Stimulated activated CD8-positive, alpha-beta memory T cell treated with anti-CD3 and anti-CD28 coated beads, Interleukin-15, amount 100 ng/mL, for 4 hours (primary cell): ENCODE data around the gene CCDC157.
A peak's percentile ranks its signal among the peaks of the same experiment; 100 is the strongest.
"Not testable (repeated sequence)": the region's sequence is repeated elsewhere in the genome, so short reads cannot be mapped to it uniquely, and the experiment has no call there.

Experiments
- DNase-seq, 2 donors: peaks; one replicate each; pipeline ENCODE4 v3.0.0-alpha.2; 2020; ENCODE audit warnings: low read depth in 2 of 2

Gene CCDC157

DNA sequence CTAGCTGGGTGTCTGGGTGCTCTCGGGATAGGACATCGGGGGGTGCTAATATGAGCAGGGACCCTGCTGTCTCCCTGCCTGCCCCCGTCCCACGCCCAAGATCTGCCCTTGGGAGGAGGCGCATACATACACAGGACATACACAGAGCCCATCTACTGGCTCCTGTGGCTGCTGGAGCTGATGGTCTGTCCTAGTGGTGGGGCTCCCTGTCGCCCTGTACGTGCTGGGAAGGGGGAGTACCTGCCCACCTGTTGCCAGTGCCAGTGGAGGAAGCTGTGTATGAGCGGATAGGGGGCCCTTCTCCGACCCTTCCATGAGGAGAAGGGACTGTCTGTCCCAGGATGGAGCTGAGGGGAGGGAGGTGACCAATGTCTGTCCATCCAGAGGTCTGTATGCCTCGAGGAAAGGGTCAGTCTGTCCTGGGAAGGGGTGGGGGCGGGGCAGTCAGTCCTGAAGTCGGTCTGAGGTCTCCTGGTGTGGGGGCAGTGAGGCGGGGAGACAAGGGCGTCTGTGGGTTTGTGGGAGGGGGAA is 31.0 kb upstream of the CCDC157 start:
- DNase-seq, result no peak

DNA sequence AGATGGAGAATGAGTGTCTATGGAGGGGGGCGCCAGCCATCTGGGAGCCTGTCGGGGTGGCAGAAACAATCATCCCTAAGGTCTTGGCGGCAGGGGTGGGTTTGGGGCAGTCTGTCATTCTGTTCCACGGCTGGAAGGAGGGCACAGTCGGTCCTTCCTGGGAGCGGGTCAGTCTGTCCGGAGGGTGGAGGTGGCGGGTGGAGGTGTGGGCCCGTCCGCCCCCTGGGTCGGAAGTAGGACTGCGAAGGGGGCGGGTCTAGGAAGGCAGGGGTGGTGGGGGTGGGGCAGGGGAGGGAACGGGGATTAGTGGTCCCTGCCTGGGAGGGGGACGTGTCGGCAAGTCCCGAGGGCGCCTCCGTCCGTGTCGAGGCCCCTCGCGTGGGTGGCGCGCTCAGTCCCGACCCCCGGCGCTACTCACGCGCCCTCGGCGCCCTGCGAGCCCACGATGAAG is 30.5 kb upstream of the CCDC157 start:
- no peak for DNase-seq

GRCh38 chr22:30326706-30327362 is 30.0 kb upstream of the CCDC157 start, which contains the start of gene TBC1D10A:
Gene TBC1D10A, minus strand, starts transcription at chr22:30326941. Its CDS starts 60 bp downstream, at chr22:30326881.
- peak; percentile 83 to 90 for DNase-seq

DNA sequence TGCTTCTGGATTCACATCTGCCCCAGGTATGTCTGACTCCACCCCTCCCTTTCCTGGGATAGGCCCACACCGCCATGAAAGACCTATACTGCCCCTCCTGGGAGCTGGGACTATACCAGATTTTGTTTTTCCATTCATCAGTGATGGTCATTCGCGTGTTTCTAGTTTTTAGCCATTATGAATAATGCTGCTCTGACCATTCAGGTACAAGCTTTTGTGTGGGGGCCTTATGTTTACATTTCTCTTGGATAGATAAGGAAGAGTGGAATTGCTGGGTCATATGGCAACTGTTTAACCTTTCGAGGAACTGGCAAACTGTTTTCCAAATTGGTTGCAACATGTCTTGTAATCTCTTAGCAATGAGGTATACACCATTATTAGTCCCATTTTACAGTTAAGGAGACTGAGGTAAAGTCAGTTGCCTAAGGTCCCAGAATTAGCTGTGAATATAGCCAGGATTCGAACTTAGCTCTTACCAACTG is 28.9 kb upstream of the CCDC157 start:
- DNase-seq, result no peak

DNA sequence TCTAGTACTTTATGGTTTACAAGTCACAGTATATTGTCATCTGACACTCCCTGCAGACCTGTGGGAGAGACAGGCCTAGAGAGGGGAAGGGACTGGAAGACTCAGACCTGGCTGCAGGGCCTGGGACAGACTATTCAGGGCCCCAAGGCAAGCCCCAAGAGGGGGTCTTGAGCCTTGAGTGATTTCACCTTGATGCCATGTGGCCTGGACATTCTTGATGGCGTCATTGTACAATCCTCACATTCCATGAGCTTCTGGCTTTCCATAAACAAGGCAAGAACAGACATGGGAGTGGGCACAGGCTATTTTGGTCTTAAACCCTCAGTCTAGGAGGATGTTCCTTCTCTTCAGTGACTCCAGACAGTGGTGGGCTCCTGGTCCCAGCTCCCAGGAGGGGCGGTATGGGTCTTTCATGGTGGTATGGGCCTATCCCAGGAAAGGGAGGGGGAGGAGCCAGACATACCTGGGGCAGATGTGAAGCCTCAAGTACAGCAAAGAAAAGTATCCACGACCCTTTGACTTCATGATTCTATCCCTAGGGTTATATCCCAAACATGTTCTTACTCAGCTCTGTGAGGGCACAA is 28.2 kb upstream of the CCDC157 start:
- DNase-seq, result no peak

GRCh38 chr22:30332551-30332950 is 24.3 kb upstream of the CCDC157 start:
- no peak for DNase-seq

- no peak for DNase-seq
Measured at GRCh38 chr22:30332994-30333706, 23.7 kb upstream of the CCDC157 start.

- DNase-seq, result no peak
Measured at GRCh38 chr22:30333707-30334087, 23.1 kb upstream of the CCDC157 start.

- DNase-seq, result no peak
Measured at GRCh38 chr22:30334646-30335045, 22.2 kb upstream of the CCDC157 start.

DNA sequence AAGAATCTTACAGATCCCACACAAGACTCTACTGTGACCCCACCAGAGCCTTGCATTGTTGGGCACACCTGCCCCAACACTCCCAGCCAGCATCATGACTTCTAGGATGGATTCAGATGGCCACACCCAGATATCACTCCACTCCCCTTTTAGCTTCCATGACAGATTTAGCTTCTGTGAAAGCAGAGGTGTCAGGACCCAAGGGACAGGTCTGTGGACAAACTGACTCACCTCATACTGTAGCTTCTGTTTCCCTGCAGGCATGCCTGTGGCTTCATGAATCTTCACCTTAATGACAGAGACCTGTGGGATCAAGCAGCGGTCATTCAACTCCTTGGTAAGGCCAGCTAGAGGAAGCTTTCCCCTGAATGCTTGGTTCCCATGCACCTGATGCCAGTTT is 21.6 kb upstream of the CCDC157 start:
- DNase-seq, result no peak

GRCh38 chr22:30336752-30337460 is 19.9 kb upstream of the CCDC157 start:
- no peak for DNase-seq

GRCh38 chr22:30337461-30337778 is 19.4 kb upstream of the CCDC157 start:
- no peak for DNase-seq

- not testable (repeated sequence) for DNase-seq
Measured at GRCh38 chr22:30338341-30338740, 18.5 kb upstream of the CCDC157 start.

GRCh38 chr22:30338802-30339201 is 18.0 kb upstream of the CCDC157 start:
- no peak for DNase-seq

GRCh38 chr22:30340911-30341685 is 15.7 kb upstream of the CCDC157 start:
- no peak for DNase-seq

GRCh38 chr22:30344447-30345200 is 12.2 kb upstream of the CCDC157 start:
- DNase-seq, result no peak

- no peak for DNase-seq
Measured at GRCh38 chr22:30347255-30347892, 9.4 kb upstream of the CCDC157 start.

- no peak for DNase-seq
Measured at GRCh38 chr22:30348404-30348803, 8.4 kb upstream of the CCDC157 start.

- no peak for DNase-seq
Measured at GRCh38 chr22:30348809-30349208, 8.0 kb upstream of the CCDC157 start.

DNA sequence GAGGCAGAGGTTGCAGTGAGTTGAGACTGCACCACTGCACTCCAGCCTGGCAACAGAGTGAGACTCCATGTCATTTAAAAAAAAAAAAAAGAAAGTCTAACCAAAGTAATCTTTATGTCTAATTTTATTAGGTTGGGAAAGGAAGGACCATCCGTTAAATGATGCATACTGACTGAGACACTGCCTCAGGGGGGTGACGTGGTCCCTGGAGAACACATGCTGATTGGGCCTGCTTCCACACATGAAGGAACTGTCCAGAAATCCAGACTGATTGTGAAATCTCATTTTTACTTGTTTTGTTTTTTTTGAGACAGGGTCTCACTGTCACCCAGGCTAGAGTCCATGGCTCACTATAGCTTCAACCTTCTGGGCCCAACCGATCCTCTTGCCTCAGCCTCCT is 5.6 kb upstream of the CCDC157 start:
- no peak for DNase-seq
